Measurements from ENCODE around the gene MYL7.

MYL7 gene

GRCh38 chr7:44116789-44117666 lies 24.1 kb downstream of the MYL7 start:
- no peak for DNase-seq (ENCODE audit: extremely low read depth, low read depth)
- H3K4me3 ChIP-seq (replicated peaks; ENCODE audit: low read depth, low read length) = no peak overlapping the region
- no peak for TF ChIP-seq CTCF (IDR thresholded peaks at IDR 0.05; ENCODE audit: low read depth, low read length, missing control alignments)

- no peak for DNase-seq (ENCODE audit: extremely low read depth, low read depth)
- TF ChIP-seq CTCF (IDR thresholded peaks at IDR 0.05; ENCODE audit: low read depth, low read length, missing control alignments) = no peak
- H3K4me3 ChIP-seq (replicated peaks; ENCODE audit: low read depth, low read length) = no peak overlapping the region
Measured at GRCh38 chr7:44116087-44116788, 24.9 kb downstream of the MYL7 start.

GRCh38 chr7:44114586-44115310 lies 26.4 kb downstream of the MYL7 start:
- H3K4me3 ChIP-seq (replicated peaks; ENCODE audit: low read depth, low read length) = no peak overlapping the region
- DNase-seq (ENCODE audit: extremely low read depth, low read depth) = no peak
- no peak for TF ChIP-seq CTCF (IDR thresholded peaks at IDR 0.05; ENCODE audit: low read depth, low read length, missing control alignments)

GRCh38 chr7:44113764-44114354 lies 27.3 kb downstream of the MYL7 start:
- DNase-seq (ENCODE audit: extremely low read depth, low read depth) = no peak
- H3K4me3 ChIP-seq (replicated peaks; ENCODE audit: low read depth, low read length) = no peak overlapping the region
- no peak for TF ChIP-seq CTCF (IDR thresholded peaks at IDR 0.05; ENCODE audit: low read depth, low read length, missing control alignments)

- no peak overlapping the region for H3K4me3 ChIP-seq (replicated peaks; ENCODE audit: low read depth, low read length)
- no peak for DNase-seq (ENCODE audit: extremely low read depth, low read depth)
- no peak for TF ChIP-seq CTCF (IDR thresholded peaks at IDR 0.05; ENCODE audit: low read depth, low read length, missing control alignments)
Measured at GRCh38 chr7:44112997-44113763, 28.0 kb downstream of the MYL7 start.
